Cardiac muscle cell (in vitro differentiated cells and primary cell): ENCODE results near the gene EOGT. TPM values are rescaled to one million over a fixed set of nuclear protein-coding genes. Genes with fewer than 3 reads are reported as not detected.
A peak's percentile ranks its signal among the peaks of the same experiment; 100 is the strongest.

Source experiments
- DNase-seq, 2 donors: peaks; one replicate each; pipeline versions ENCODE4 v3.0.0 to v3.0.0-alpha.2; 2010 to 2017; ENCODE audit warnings: low read depth in 1 of 2, low spot score in 1 of 2
- H3K27ac ChIP-seq: fragments of 200-600 bp; sonication (generic); 2 replicates; pipeline ENCODE4 v1.5.1; 2016
- H3K27me3 ChIP-seq: fragments of 200-600 bp; sonication (generic); 2 replicates; pipeline ENCODE4 v1.6.0; 2016; ENCODE audit warnings: control low read depth
- H3K36me3 ChIP-seq: fragments of 200-600 bp; sonication (generic); 2 replicates; pipeline ENCODE4 v1.5.1; 2016; ENCODE audit warnings: control low read depth
- H3K4me1 ChIP-seq: fragments of 200-600 bp; sonication (generic); 2 replicates; pipeline ENCODE4 v1.8.1; 2017; ENCODE audit warnings: low read depth, mild to moderate bottlenecking, mixed run types
- H3K4me3 ChIP-seq: fragments of 200-600 bp; sonication (generic); 2 replicates; pipeline ENCODE4 v1.5.1; 2016; ENCODE audit warnings: mild to moderate bottlenecking
- H3K9me3 ChIP-seq: fragments of 200-600 bp; sonication (generic); 2 replicates; pipeline ENCODE4 v1.5.1; 2017; ENCODE audit warnings: low read depth, mild to moderate bottlenecking, control low read depth
- CTCF ChIP-seq: IDR thresholded peaks from 2 replicates; pipeline ENCODE4 v1.5.1; 2012; ENCODE audit warnings: low read depth, mild to moderate bottlenecking, low read length
- polyA plus RNA-seq: library from polyadenylated mRNA; unstranded; fragments of >200 nt; fragmentation: Nextera tagmentation; extraction: Ambion mirVana; gene quantifications from 2 replicates; pipeline ENCODE4 v1.2.1, GENCODE V29; 2016
- total RNA-seq: library from RNA; depleted of rRNA; stranded (reverse); fragments of >200 nt; gene quantifications from 2 replicates; pipeline ENCODE4 v1.2.3, GENCODE V29; 2016

The EOGT gene
- total and polyA plus RNA-seq, 2 experiments from 2014 or later: 11.3 to 16.9 TPM

DNA sequence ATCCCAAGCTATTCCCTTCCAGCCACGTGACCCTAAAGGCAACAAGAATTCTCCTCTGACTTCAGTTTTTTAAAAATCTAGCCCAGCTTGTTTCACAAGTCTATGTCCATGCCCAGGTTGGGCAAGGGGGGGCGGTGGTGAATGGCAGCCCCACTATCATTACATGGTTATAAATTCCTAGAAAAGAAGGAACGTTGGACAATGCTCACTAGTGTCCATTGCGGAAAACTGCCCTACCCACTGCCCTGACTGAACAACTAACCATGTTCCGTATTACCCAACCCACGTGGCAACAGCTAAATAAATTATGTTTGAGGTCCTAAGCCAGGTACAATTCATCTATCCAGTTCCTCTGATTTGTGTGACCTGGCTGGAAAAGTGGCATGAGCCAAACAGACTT, 72.4 kb downstream of the EOGT start:
- no peak for DNase-seq
- Histone ChIP-seq H3K36me3 (no peaks in the 10 kb centered on the region), H3K27ac (no peak overlapping the region), H3K4me3 (no peak overlapping the region), H3K4me1 (peaks cover 6% of the 10 kb centered on the region), H3K27me3 (no peaks in the 10 kb centered on the region), H3K9me3 (no peaks in the 10 kb centered on the region)
- TF ChIP-seq CTCF: no peak

GRCh38 chr3:68936856-68937255, 76.6 kb downstream of the EOGT start:
- H3K36me3 ChIP-seq: no peaks in the 10 kb centered on the region
- H3K27me3 ChIP-seq: no peaks in the 10 kb centered on the region
- no peak overlapping the region for H3K27ac ChIP-seq
- H3K4me1 ChIP-seq: no peaks in the 10 kb centered on the region
- TF ChIP-seq CTCF: no peak
- no peak overlapping the region for H3K4me3 ChIP-seq
- no peaks in the 10 kb centered on the region for H3K9me3 ChIP-seq
- DNase-seq: no peak

- H3K27ac ChIP-seq: no peak overlapping the region
- H3K4me3 ChIP-seq: no peak overlapping the region
- no peaks in the 10 kb centered on the region for H3K36me3 ChIP-seq
- no peak for TF ChIP-seq CTCF
- no peak for DNase-seq
- no peaks in the 10 kb centered on the region for H3K9me3 ChIP-seq
- no peaks in the 10 kb centered on the region for H3K27me3 ChIP-seq
- H3K4me1 ChIP-seq: no peaks in the 10 kb centered on the region
Measured at GRCh38 chr3:68935778-68936177, 77.7 kb downstream of the EOGT start.

GRCh38 chr3:68931406-68932149, 81.9 kb downstream of the EOGT start:
- Histone ChIP-seq H3K4me1 (peaks cover 33% of the 10 kb centered on the region), H3K27me3 (no peaks in the 10 kb centered on the region), H3K27ac (no peak overlapping the region), H3K9me3 (no peaks in the 10 kb centered on the region), H3K4me3 (peak overlapping the region; percentile 92), H3K36me3 (no peaks in the 10 kb centered on the region)
- peak in 1 of 2 donors; percentile 36 for DNase-seq
- TF ChIP-seq CTCF: no peak

Other genes with a start within 250 kb of the EOGT start
- gene TAFA4, start 81.1 kb downstream of the EOGT start, total RNA-seq: 120 and 173 TPM in 2 replicates
- 96.9 and 194 TPM in 2 replicates for gene TAFA4, start 81.1 kb downstream of the EOGT start, polyA plus RNA-seq
- 16.1 and 21.6 TPM in 2 replicates for gene TMF1, start 38.6 kb upstream of the EOGT start, total RNA-seq
- 18.4 and 24.1 TPM in 2 replicates for gene TMF1, start 38.6 kb upstream of the EOGT start, polyA plus RNA-seq
- 73.7 and 97.0 TPM in 2 replicates for gene UBA3, start 66.7 kb upstream of the EOGT start, total RNA-seq
- 116 and 118 TPM in 2 replicates for gene UBA3, start 66.7 kb upstream of the EOGT start, polyA plus RNA-seq
- 83.2 and 174 TPM in 2 replicates for gene ARL6IP5, start 71.3 kb upstream of the EOGT start, total RNA-seq
- 235 and 247 TPM in 2 replicates for gene ARL6IP5, start 71.3 kb upstream of the EOGT start, polyA plus RNA-seq
- gene LMOD3, start 108.9 kb upstream of the EOGT start, total RNA-seq: 0.11 and 0.18 TPM in 2 replicates
- 0.22 and 0.61 TPM in 2 replicates for gene LMOD3, start 108.9 kb upstream of the EOGT start, polyA plus RNA-seq